Measurements from ENCODE around the gene KLK8.

KLK8 gene

GRCh38 chr19:50980208-50980607 lies 21.2 kb downstream of the KLK8 start:
- no peak overlapping the region for H3K4me3 ChIP-seq (ENCODE audit: low read depth, low read length)
- H3K27ac ChIP-seq = no peak overlapping the region
- TF ChIP-seq CTCF (IDR thresholded peaks at IDR 0.05; ENCODE audit: low read depth, low read length) = no peak
- DNase-seq = no peak
- no peaks in the 10 kb centered on the region for H3K36me3 ChIP-seq
- H3K27me3 ChIP-seq (ENCODE audit: insufficient read depth, low read depth, severe bottlenecking) = peaks cover 58% of the 10 kb centered on the region
- H3K9me3 ChIP-seq (ENCODE audit: severe bottlenecking) = peaks cover 2% of the 10 kb centered on the region

GRCh38 chr19:50979758-50980157 lies 21.6 kb downstream of the KLK8 start:
- H3K9me3 ChIP-seq (ENCODE audit: severe bottlenecking) = peaks cover 2% of the 10 kb centered on the region
- no peak overlapping the region for H3K27ac ChIP-seq
- no peak for TF ChIP-seq CTCF (IDR thresholded peaks at IDR 0.05; ENCODE audit: low read depth, low read length)
- H3K4me3 ChIP-seq (ENCODE audit: low read depth, low read length) = no peak overlapping the region
- peaks cover 54% of the 10 kb centered on the region for H3K27me3 ChIP-seq (ENCODE audit: insufficient read depth, low read depth, severe bottlenecking)
- H3K36me3 ChIP-seq = no peaks in the 10 kb centered on the region
- DNase-seq = no peak

- Histone ChIP-seq H3K27me3 (ENCODE audit: insufficient read depth, low read depth, severe bottlenecking) (peaks cover 51% of the 10 kb centered on the region), H3K27ac (no peak overlapping the region), H3K9me3 (ENCODE audit: severe bottlenecking) (peaks cover 2% of the 10 kb centered on the region), H3K36me3 (no peaks in the 10 kb centered on the region), H3K4me3 (ENCODE audit: low read depth, low read length) (no peak overlapping the region)
- TF ChIP-seq CTCF (IDR thresholded peaks at IDR 0.05; ENCODE audit: low read depth, low read length) = no peak
- no peak for DNase-seq
Measured at GRCh38 chr19:50978772-50979390, 22.5 kb downstream of the KLK8 start.

- Histone ChIP-seq H3K36me3 (no peaks in the 10 kb centered on the region), H3K9me3 (ENCODE audit: severe bottlenecking) (peaks cover 2% of the 10 kb centered on the region), H3K4me3 (ENCODE audit: low read depth, low read length) (no peak overlapping the region), H3K27ac (no peak overlapping the region), H3K27me3 (ENCODE audit: insufficient read depth, low read depth, severe bottlenecking) (peaks cover 60% of the 10 kb centered on the region)
- TF ChIP-seq CTCF (IDR thresholded peaks at IDR 0.05; ENCODE audit: low read depth, low read length) = no peak
- DNase-seq = no peak
Measured at GRCh38 chr19:50977626-50978025, 23.8 kb downstream of the KLK8 start.

GRCh38 chr19:50975766-50976165 lies 25.6 kb downstream of the KLK8 start:
- H3K36me3 ChIP-seq = no peaks in the 10 kb centered on the region
- H3K9me3 ChIP-seq (ENCODE audit: severe bottlenecking) = peaks cover 2% of the 10 kb centered on the region
- H3K27me3 ChIP-seq (ENCODE audit: insufficient read depth, low read depth, severe bottlenecking) = peaks cover 70% of the 10 kb centered on the region
- TF ChIP-seq CTCF (IDR thresholded peaks at IDR 0.05; ENCODE audit: low read depth, low read length) = no peak
- H3K4me3 ChIP-seq (ENCODE audit: low read depth, low read length) = no peak overlapping the region
- DNase-seq = no peak
- no peak overlapping the region for H3K27ac ChIP-seq
